Measurements from ENCODE around the gene CIB2. TPM values are rescaled to one million over a fixed set of nuclear protein-coding genes. Genes with fewer than 3 reads are reported as not detected.
A peak's percentile ranks its signal among the peaks of the same experiment; 100 is the strongest.

CIB2 gene
- total RNA-seq, 1 donor from 2014 or later: 10.1 TPM

- DNase-seq (ENCODE audit: low read depth): no peak
- H3K4me3 ChIP-seq (ENCODE audit: low read depth, low read length): peak overlapping the region; percentile 31
These were observed 69.2 kb downstream of the CIB2 start for GRCh38 chr15:78061963-78062427.

GRCh38 chr15:78060232-78060631 lies 71.0 kb downstream of the CIB2 start:
- TF ChIP-seq CTCF (conservative IDR thresholded peaks at IDR 0.05; ENCODE audit: low read depth, low read length): no peak
- no peak for DNase-seq (ENCODE audit: low read depth)

More at GRCh38 chr15:78061963-78062427, 69.2 kb downstream of the CIB2 start:
- TF ChIP-seq CTCF (conservative IDR thresholded peaks at IDR 0.05; ENCODE audit: low read depth, low read length): no peak

GRCh38 chr15:78059110-78059839 lies 72.0 kb downstream of the CIB2 start:
- TF ChIP-seq CTCF (conservative IDR thresholded peaks at IDR 0.05; ENCODE audit: low read depth, low read length): no peak
- DNase-seq (ENCODE audit: low read depth): no peak
- H3K4me3 ChIP-seq (ENCODE audit: low read depth, low read length): no peak overlapping the region

More at GRCh38 chr15:78060232-78060631, 71.0 kb downstream of the CIB2 start:
- no peak overlapping the region for H3K4me3 ChIP-seq (ENCODE audit: low read depth, low read length)

GRCh38 chr15:78058401-78058935 lies 72.8 kb downstream of the CIB2 start:
- H3K4me3 ChIP-seq (ENCODE audit: low read depth, low read length): no peak overlapping the region
- TF ChIP-seq CTCF (conservative IDR thresholded peaks at IDR 0.05; ENCODE audit: low read depth, low read length): no peak
- DNase-seq (ENCODE audit: low read depth): no peak

GRCh38 chr15:78057803-78058202 lies 73.4 kb downstream of the CIB2 start:
- no peak for DNase-seq (ENCODE audit: low read depth)
- TF ChIP-seq CTCF (conservative IDR thresholded peaks at IDR 0.05; ENCODE audit: low read depth, low read length): no peak
- H3K4me3 ChIP-seq (ENCODE audit: low read depth, low read length): no peak overlapping the region

- DNase-seq (ENCODE audit: low read depth): no peak
- no peak for TF ChIP-seq CTCF (conservative IDR thresholded peaks at IDR 0.05; ENCODE audit: low read depth, low read length)
These were observed 74.5 kb downstream of the CIB2 start for GRCh38 chr15:78056714-78057269.

More at GRCh38 chr15:78056714-78057269, 74.5 kb downstream of the CIB2 start:
- H3K4me3 ChIP-seq (ENCODE audit: low read depth, low read length): peak overlapping the region; percentile 12

All from epithelial cell of proximal tubule (primary cell).